ENCODE measurements around the gene POLG. TPM values are rescaled to one million over a fixed set of nuclear protein-coding genes. Genes with fewer than 3 reads are reported as not detected.

POLG gene
- total and polyA plus RNA-seq, 2 of the 4 experiments (the other 2 are of a cell fraction): 19.9 to 30.6 TPM

GRCh38 chr15:89359471-89360293, 25.1 kb upstream of the POLG start:
- no peak overlapping the region for H2BK15ac ChIP-seq (ENCODE audit: low read depth, low read length)
- no peak overlapping the region for H3K4ac ChIP-seq (ENCODE audit: low read depth, low read length)
- peaks cover 2% of the 10 kb centered on the region; the same call in 1 of the 2 replicates for H4K20me1 ChIP-seq (ENCODE audit: insufficient read depth, low read length)
- no peak overlapping the region for H3K56ac ChIP-seq (ENCODE audit: extremely low read depth, insufficient read depth, low read length)
- POLR2A ChIA-PET (ENCODE audit: unreplicated experiment): no interaction called here
- WGBS, 2 experiments (ENCODE audit: extremely low coverage in 2 of 2, insufficient read length in 1 of 2): 21% methylated on average over 4 of the region's 32 CpGs; no CpG with 5 or more reads in 1 of the 2 experiments
- TF ChIP-seq MAFK (IDR thresholded peaks at IDR 0.05; ENCODE audit: low read depth, low read length): no peak
- no peak for TF ChIP-seq RCOR1 (IDR thresholded peaks at IDR 0.05; ENCODE audit: insufficient replicate concordance, low read length)
- TF ChIP-seq NFE2L2 (IDR thresholded peaks at IDR 0.05; ENCODE audit: low read depth, low read length): no peak
- no peak for TF ChIP-seq CHD1 (IDR thresholded peaks at IDR 0.05; ENCODE audit: low read depth, low read length)
- TF ChIP-seq FOS (IDR thresholded peaks at IDR 0.05; ENCODE audit: low read depth, low read length): no peak
- no peak for TF ChIP-seq MXI1 (IDR thresholded peaks at IDR 0.05; ENCODE audit: borderline replicate concordance, low read depth, low read length)
- no peak for TF ChIP-seq POLR2A (IDR thresholded peaks at IDR 0.05; ENCODE audit: low read depth, low read length)
- no peak for TF ChIP-seq MAZ (IDR thresholded peaks at IDR 0.05; ENCODE audit: borderline replicate concordance, low read depth, low read length)
- TF ChIP-seq CTCF (conservative IDR thresholded peaks at IDR 0.05; ENCODE audit: low read depth, low read length): no peak
- no peak for TF ChIP-seq USF2 (IDR thresholded peaks at IDR 0.05; ENCODE audit: low read depth, low read length)
- no peak for TF ChIP-seq BHLHE40 (IDR thresholded peaks at IDR 0.05; ENCODE audit: low read depth, low read length)
- TF ChIP-seq ELK1 (IDR thresholded peaks at IDR 0.05; ENCODE audit: borderline replicate concordance, low read depth, low read length): no peak
- peaks cover 83% of the 10 kb centered on the region for H3K27me3 ChIP-seq (ENCODE audit: control insufficient read depth, insufficient read depth, low read length)
- H3K9ac ChIP-seq (ENCODE audit: low read depth, low read length): no peak overlapping the region
- H3K36me3 ChIP-seq (ENCODE audit: control insufficient read depth, insufficient read depth, low read length): no peaks in the 10 kb centered on the region
- dilution Hi-C loops (cut with HindIII; ENCODE audit: low sequenced_read_pairs, unreplicated experiment) (no loop called here), intact Hi-C loops (cut with micrococcal nuclease) (loop anchor here (2.0 kb wide), 1 partner anchor 43 kb away; no protein-coding TSS in a partner anchor), in situ Hi-C loops (cut with MboI; ENCODE audit: low sequenced_read_pairs) (loop anchor here (5.0 kb wide), 1 partner anchor 73 kb away; no protein-coding TSS in a partner anchor)
- no peak overlapping the region for H3K4me3 ChIP-seq (ENCODE audit: insufficient read depth, low read depth, low read length)
- H2BK120ac ChIP-seq (ENCODE audit: low read depth, low read length): no peak overlapping the region
- ATAC-seq (ENCODE audit: low read depth): no peak
- no peak overlapping the region for H3K23ac ChIP-seq (ENCODE audit: low read depth, low read length)
- no peak overlapping the region for H4K8ac ChIP-seq (ENCODE audit: low read depth in 2 of 2, low read length in 2 of 2)
- DNase-seq: no peak
- no peak overlapping the region for H2AK5ac ChIP-seq (ENCODE audit: low read depth, low read length)
- H2AFZ ChIP-seq (replicated peaks; ENCODE audit: low read length, poor library complexity): no peak overlapping the region
- no peak overlapping the region for H3K14ac ChIP-seq (replicated peaks; ENCODE audit: low read depth, low read length)
- H2BK20ac ChIP-seq (ENCODE audit: low read depth, low read length): no peak overlapping the region
- no peak overlapping the region for H4K91ac ChIP-seq (ENCODE audit: insufficient read depth, low read depth, low read length)
- no TSS peak for BruUV-seq (replicated peaks)
- no peak overlapping the region for H2BK5ac ChIP-seq (ENCODE audit: low read depth, low read length, poor library complexity, severe bottlenecking)
- H3K18ac ChIP-seq (ENCODE audit: low read depth, low read length): no peak overlapping the region
- H3K27ac ChIP-seq (ENCODE audit: insufficient read depth, low read length): no peak overlapping the region
- H3K9me1 ChIP-seq (ENCODE audit: insufficient read depth, low read length): no peaks in the 10 kb centered on the region
- no peaks in the 10 kb centered on the region for H3K4me1 ChIP-seq (ENCODE audit: control insufficient read depth, insufficient read depth, low read length)
- H2AK9ac ChIP-seq (replicated peaks; ENCODE audit: low read depth, low read length, poor library complexity): no peak overlapping the region
- H3K79me1 ChIP-seq (ENCODE audit: low read depth in 1 of 2, low read length in 2 of 2): no peaks in the 10 kb centered on the region
- no peak overlapping the region for H4K5ac ChIP-seq (ENCODE audit: low read depth, low read length)
- CTCF ChIA-PET: interaction anchor here (0.8 to 3.5 kb wide), 12 partner anchors 13 to 114 kb away, joined by 3 to 37 read pairs (median 4); no protein-coding TSS in a partner anchor
- H3K9me3 ChIP-seq (ENCODE audit: control insufficient read depth, insufficient read depth, low read length): no peaks in the 10 kb centered on the region
- H3K4me2 ChIP-seq (ENCODE audit: low read depth, low read length): no peak overlapping the region

All from IMR-90 (cell line).